Measurements from ENCODE around the gene SLC25A47. TPM values are rescaled to one million over a fixed set of nuclear protein-coding genes. Genes with fewer than 3 reads are reported as not detected.
A peak's percentile ranks its signal among the peaks of the same experiment; 100 is the strongest.

Gene SLC25A47
- total RNA-seq, 4 donors from 2014 or later: not detected

- 68 to 78% methylated on average over 8 of the region's 8 CpGs for WGBS, 2 donors
- Histone ChIP-seq H3K36me3 (no peaks in the 10 kb centered on the region), H3K9me3 (no peaks in the 10 kb centered on the region), H3K4me3 (replicated peaks in 1 of 3) (peak overlapping the region in 2 of 3 donors; percentile 15 to 59), H3K27me3 (no peaks in the 10 kb centered on the region), H3K27ac (peak overlapping the region; percentile 69 to 88 (median 83)), H3K4me1 (peaks cover 10 to 26% of the 10 kb centered on the region in 2 donors)
- no peak for DNase-seq
- intact Hi-C loops (cut with DNase I): loop anchor here (5.0 to 10.0 kb wide), 2 partner anchors 60 to 88 kb away; no protein-coding TSS in a partner anchor
- no peak for TF ChIP-seq POLR2A (IDR thresholded peaks at IDR 0.05)
- TF ChIP-seq CTCF (IDR thresholded peaks at IDR 0.05): no peak
Measured at GRCh38 chr14:100374876-100375265, 51.7 kb downstream of the SLC25A47 start.

- Histone ChIP-seq H3K36me3 (no peaks in the 10 kb centered on the region), H3K9me3 (no peaks in the 10 kb centered on the region), H3K4me3 (replicated peaks in 1 of 3) (peak overlapping the region; percentile 15 to 82 (median 59)), H3K4me1 (peaks cover 10 to 26% of the 10 kb centered on the region in 2 donors), H3K27me3 (no peaks in the 10 kb centered on the region), H3K27ac (peak overlapping the region; percentile 69 to 88 (median 83))
- intact Hi-C loops (cut with DNase I): loop anchor here (5.0 to 10.0 kb wide), 2 partner anchors 61 to 88 kb away; no protein-coding TSS in a partner anchor
- WGBS, 2 donors: 2 to 3% methylated on average over 17 of the region's 17 CpGs
- no peak for TF ChIP-seq CTCF (IDR thresholded peaks at IDR 0.05)
- TF ChIP-seq POLR2A (IDR thresholded peaks at IDR 0.05): no peak
- DNase-seq: peak; percentile 64 to 73
Measured at GRCh38 chr14:100375266-100375962, 52.3 kb downstream of the SLC25A47 start.

- DNase-seq: peak; percentile 95 to 96
- Histone ChIP-seq H3K4me3 (replicated peaks in 1 of 3) (peak within 1 kb of the TSS; percentile 32 to 82 (median 59)), H3K27ac (peak within 1 kb of the TSS; percentile 69 to 88 (median 83)), H3K9me3 (no peaks in the 10 kb centered on the region), H3K27me3 (no peaks in the 10 kb centered on the region), H3K36me3 (no peaks in the 10 kb centered on the region), H3K4me1 (peaks cover 10 to 29% of the 10 kb centered on the region in 2 donors)
- peak in 1 of 2 donors; percentile 70 for TF ChIP-seq POLR2A (IDR thresholded peaks at IDR 0.05)
- no peak for TF ChIP-seq CTCF (IDR thresholded peaks at IDR 0.05)
- intact Hi-C loops (cut with DNase I): loop anchor here (5.0 to 10.0 kb wide), 2 partner anchors 61 to 89 kb away; no protein-coding TSS in a partner anchor
- WGBS, 2 donors: 0 to 1% methylated on average over 43 to 45 of the region's 74 CpGs
Measured at GRCh38 chr14:100375963-100376735, 53.0 kb downstream of the SLC25A47 start, which contains the start of gene WDR25. Gene WDR25 (plus strand): TSS chr14:100376485.

- no peak for DNase-seq
- WGBS, 2 donors: 28 to 30% methylated on average over 7 of the region's 7 CpGs
- intact Hi-C loops (cut with DNase I): loop anchor here (5.0 to 10.0 kb wide), 2 partner anchors 62 to 89 kb away; no protein-coding TSS in a partner anchor
- peak overlapping the region; percentile 50 to 88 (median 83) for H3K27ac ChIP-seq
- H3K36me3 ChIP-seq: no peaks in the 10 kb centered on the region
- H3K9me3 ChIP-seq: no peaks in the 10 kb centered on the region
- H3K4me3 ChIP-seq (replicated peaks in 1 of 3): peak overlapping the region; percentile 32 to 59 (median 58)
- peaks cover 10 to 35% of the 10 kb centered on the region in 2 donors for H3K4me1 ChIP-seq
- no peak for TF ChIP-seq POLR2A (IDR thresholded peaks at IDR 0.05)
- no peaks in the 10 kb centered on the region for H3K27me3 ChIP-seq
Measured at GRCh38 chr14:100376751-100377171, 53.6 kb downstream of the SLC25A47 start.

MicroRNAs within 50 kb of the gene (microRNA counts, 767-probe panel; counts per million panel counts)
- microRNA hsa-miR-345-5p: 2,413 to 3,933 counts per million in 2 donors

Small RNAs within 50 kb of the gene (microRNA-seq; reads per million reads assigned to microRNA genes)
- gene MIR345 (606 reads per million, percentile 72 among the genes with 10 or more reads in this experiment), gene MIR6764 (not detected)

Small RNAs within 50 kb of the gene (small RNA-seq; reads per million reads assigned to genes)
- not detected for gene AL157871.3
- 5.1 reads per million, percentile 86 among the genes with 10 or more reads in this experiment for gene MIR345
- gene RN7SL523P: not detected

Other genes with a start within 250 kb of the SLC25A47 start
- 1 to 10 TPM in 3 of 4 donors, under 1 TPM in 1; 0.54 to 7.6 (median 3.6) TPM for gene DEGS2, start 163.7 kb upstream of the SLC25A47 start, total RNA-seq
- gene YY1, start 84.2 kb upstream of the SLC25A47 start, total RNA-seq: 10 to 100 TPM; 50.0 to 67.4 (median 55.6) TPM
- 100 to 1,000 TPM; 354 to 606 (median 433) TPM for gene SLC25A29, start 16.9 kb upstream of the SLC25A47 start, total RNA-seq
- gene WDR25, start 53.1 kb downstream of the SLC25A47 start, total RNA-seq: 10 to 100 TPM; 13.3 to 41.8 (median 29.6) TPM